H1 (cell line): ENCODE data around the gene CHST13. TPM values are rescaled to one million over a fixed set of nuclear protein-coding genes. Genes with fewer than 3 reads are reported as not detected.

Experiments used
- BCL11A ChIP-seq, 2 experiments: IDR thresholded peaks; one replicate each; pipeline ENCODE4 v1.6.1; 2011; ENCODE audit warnings: low read depth in 2 of 2, low read length in 2 of 2, mild to moderate bottlenecking in 2 of 2
- BRCA1 ChIP-seq: IDR thresholded peaks from 2 replicates; pipeline ENCODE4 v1.6.1; 2012; ENCODE audit warnings: low read depth, low read length, improper control_type of control experiment
- CEBPB ChIP-seq: IDR thresholded peaks from 2 replicates; pipeline ENCODE4 v1.6.1; 2012; ENCODE audit warnings: low read depth, low read length
- CTBP2 ChIP-seq: IDR thresholded peaks from 2 replicates; pipeline ENCODE4 v1.7.0; 2011; ENCODE audit warnings: borderline replicate concordance, mild to moderate bottlenecking, moderate library complexity, mixed read lengths, low read length; ENCODE audit not compliant: insufficient read depth, insufficient read length
- CTCF ChIP-seq, 3 experiments: IDR thresholded peaks; 1 replicate in 2 of 3; 2 replicates in 1 of 3; pipeline versions ENCODE4 v1.5.1 to v1.6.1; 2011; ENCODE audit warnings: low read length in 3 of 3, mild to moderate bottlenecking in 3 of 3, inconsistent platforms in 2 of 3, low read depth in 1 of 3, moderate library complexity in 1 of 3; ENCODE audit not compliant: insufficient read depth in 1 of 3; ENCODE audit errors: control extremely low read depth in 1 of 3
- E2F6 ChIP-seq: IDR thresholded peaks from 2 replicates; pipeline ENCODE4 v1.6.1; 2012; ENCODE audit warnings: inconsistent platforms
- EGR1 ChIP-seq: IDR thresholded peaks from 2 replicates; pipeline ENCODE4 v1.6.1; 2011; ENCODE audit warnings: low read depth, low read length, borderline replicate concordance
- GABPA ChIP-seq: IDR thresholded peaks from 2 replicates; pipeline ENCODE4 v1.6.1; 2011; ENCODE audit warnings: mild to moderate bottlenecking, low read length, moderate library complexity, borderline replicate concordance; ENCODE audit not compliant: insufficient read depth
- KDM5A ChIP-seq: fragments of 200-600 bp; IDR thresholded peaks from 2 replicates; pipeline ENCODE4 v1.7.1; 2012; ENCODE audit warnings: mild to moderate bottlenecking, low read length, inconsistent platforms, mixed read lengths
- NRF1 ChIP-seq: IDR thresholded peaks from 2 replicates; pipeline ENCODE4 v1.6.1; 2011; ENCODE audit warnings: mild to moderate bottlenecking, low read depth, low read length, improper control_type of control experiment
- PHF8 ChIP-seq: fragments of 200-600 bp; sonication (generic); conservative IDR thresholded peaks from 2 replicates; pipeline ENCODE4 v1.7.1; 2012; ENCODE audit warnings: low read depth, mild to moderate bottlenecking, inconsistent platforms, low read length, moderate library complexity
- POLR2A ChIP-seq, 2 experiments: IDR thresholded peaks; 1 replicate in 1 of 2; 2 replicates in 1 of 2; pipeline ENCODE4 v1.6.1; 2011; ENCODE audit warnings: low read depth in 2 of 2, low read length in 2 of 2, mild to moderate bottlenecking in 2 of 2; ENCODE audit errors: control extremely low read depth in 1 of 2
- POLR2AphosphoS5 ChIP-seq: IDR thresholded peaks from 2 replicates; pipeline ENCODE4 v1.6.1; 2011; ENCODE audit warnings: low read depth, low read length
- RAD21 ChIP-seq, 2 experiments: IDR thresholded peaks in 1 of 2; conservative IDR thresholded peaks in 1 of 2; 2 replicates each; pipeline ENCODE4 v1.6.1; 2011; ENCODE audit warnings: low read depth in 2 of 2, low read length in 2 of 2, improper control_type of control experiment in 1 of 2, inconsistent platforms in 1 of 2, mild to moderate bottlenecking in 1 of 2, moderate library complexity in 1 of 2
- RNF2 ChIP-seq: fragments of 200-900, 300-1000 bp; sonication (generic); IDR thresholded peaks from 2 replicates; pipeline ENCODE4 v1.7.1; 2016; ENCODE audit warnings: borderline replicate concordance, low read depth, mild to moderate bottlenecking, antibody characterized with exemption, low read length; ENCODE audit not compliant: poor library complexity, severe bottlenecking; ENCODE audit errors: missing control alignments
- SIN3A ChIP-seq, 2 experiments: IDR thresholded peaks in 1 of 2; conservative IDR thresholded peaks in 1 of 2; 2 replicates each; pipeline ENCODE4 v1.6.1; 2011 to 2012; ENCODE audit warnings: low read length in 2 of 2, improper control_type of control experiment in 1 of 2, low read depth in 1 of 2, mild to moderate bottlenecking in 1 of 2
- SP2 ChIP-seq: IDR thresholded peaks from 2 replicates; pipeline ENCODE4 v1.6.1; 2012; ENCODE audit warnings: mild to moderate bottlenecking, low read length, inconsistent platforms
- SUZ12 ChIP-seq: fragments of 200-600 bp; sonication (generic); IDR thresholded peaks from 2 replicates; pipeline ENCODE4 v1.6.1; 2012; ENCODE audit warnings: mild to moderate bottlenecking, inconsistent platforms, low read length, moderate library complexity, mixed read lengths
- TCF12 ChIP-seq: IDR thresholded peaks from 2 replicates; pipeline ENCODE4 v1.6.1; 2011; ENCODE audit warnings: low read depth, mild to moderate bottlenecking, low read length
- ZNF274 ChIP-seq: IDR thresholded peaks from 2 replicates; pipeline ENCODE4 v1.7.0; 2012; ENCODE audit warnings: low read length, borderline replicate concordance; ENCODE audit errors: extremely low read depth
- polyA plus RNA-seq, 7 experiments: library from polyadenylated mRNA; depleted of rRNA in 3 of 7; stranded (reverse) in 5 of 7; unstranded in 2 of 7; fragments of >200 nt in 5 of 7; fragments of 200-250 nt in 2 of 7; gene quantifications; 1 replicate in 5 of 7; 2 replicates in 1 of 7; 4 replicates in 1 of 7; pipeline versions ENCODE4 v1.2.1 to v1.2.3, GENCODE V29; 2011 to 2013; ENCODE audit warnings: missing spikeins in 2 of 7, mixed read lengths in 2 of 7
- total RNA-seq: library from RNA; stranded (reverse); fragmentation: NEBNext Ultra II Directional; extraction: Animal tissue kit (Norgen Biotek cat#: 25700); gene quantifications from 2 replicates; pipeline ENCODE4 v1.2.1, GENCODE V29; 2021

Gene CHST13
- total and polyA plus RNA-seq, 2 of the 8 experiments (the other 6 are each of a cell fraction or from before 2014, with no cell fraction given): 5.4 to 11.7 TPM

- TF ChIP-seq CTCF (IDR thresholded peaks at IDR 0.05; ENCODE audit: control extremely low read depth in 1 of 3, insufficient read depth in 1 of 3, low read depth in 1 of 3, low read length in 3 of 3): no peak
- TF ChIP-seq RNF2: no peak
- no peak for TF ChIP-seq ZNF274
- peak; percentile 30; the same call in 1 of the 2 replicates for TF ChIP-seq PHF8
- TF ChIP-seq BCL11A (IDR thresholded peaks at IDR 0.05; ENCODE audit: low read depth in 2 of 2, low read length in 2 of 2): no peak
- no peak for TF ChIP-seq RAD21 (IDR thresholded peaks at IDR 0.05 in 1 of 2, conservative IDR thresholded peaks at IDR 0.05 in 1 of 2; ENCODE audit: low read depth in 2 of 2, low read length in 2 of 2)
- TF ChIP-seq E2F6: peak; percentile 44
- no peak for TF ChIP-seq GABPA
- TF ChIP-seq SUZ12: no peak
- TF ChIP-seq SP2: no peak
- no peak for TF ChIP-seq EGR1
- no peak for TF ChIP-seq CEBPB
- TF ChIP-seq POLR2A (IDR thresholded peaks at IDR 0.05; ENCODE audit: control extremely low read depth in 1 of 2, low read depth in 2 of 2, low read length in 2 of 2): peak in 1 of 2 experiments; percentile 54; a peak in 2 of 3 replicates
- no peak for TF ChIP-seq NRF1
- TF ChIP-seq POLR2AphosphoS5: peak; percentile 27
- no peak for TF ChIP-seq KDM5A
- no peak for TF ChIP-seq TCF12
- no peak for TF ChIP-seq SIN3A (conservative IDR thresholded peaks at IDR 0.05 in 1 of 2, IDR thresholded peaks at IDR 0.05 in 1 of 2; ENCODE audit: low read depth in 1 of 2, low read length in 2 of 2)
- no peak for TF ChIP-seq CTBP2
- no peak for TF ChIP-seq BRCA1
These were observed 47.5 kb upstream of the CHST13 start (continued) for GRCh38 chr3:126476166-126477060.
